Trophoblast cell (in vitro differentiated cells and primary cell): ENCODE data around the gene PPP1R36.
A peak's percentile ranks its signal among the peaks of the same experiment; 100 is the strongest.
"Not testable (repeated sequence)": the region's sequence is repeated elsewhere in the genome, so short reads cannot be mapped to it uniquely, and the experiment has no call there.

Experiments used
- DNase-seq, 2 donors: peaks; one replicate each; pipeline ENCODE4 v3.0.0-alpha.2; 2016
- H2AFZ ChIP-seq: 2 replicates; pipeline ENCODE4 v1.6.1; 2013; ENCODE audit warnings: low read length, moderate library complexity, mild to moderate bottlenecking; ENCODE audit not compliant: insufficient read depth, poor library complexity
- H2AK5ac ChIP-seq: 2 replicates; pipeline ENCODE4 v1.6.1; 2013; ENCODE audit warnings: mild to moderate bottlenecking, low read length
- H2BK120ac ChIP-seq: 2 replicates; pipeline ENCODE4 v1.6.1; 2013; ENCODE audit warnings: low read length, mild to moderate bottlenecking, moderate library complexity; ENCODE audit not compliant: insufficient read depth, poor library complexity
- H2BK12ac ChIP-seq: 2 replicates; pipeline ENCODE4 v1.6.1; 2013; ENCODE audit warnings: mild to moderate bottlenecking, low read length, moderate library complexity
- H2BK5ac ChIP-seq: 2 replicates; pipeline ENCODE4 v1.6.1; 2013; ENCODE audit warnings: low read length, low read depth, moderate library complexity, mild to moderate bottlenecking; ENCODE audit not compliant: poor library complexity
- H3K14ac ChIP-seq: 2 replicates; pipeline ENCODE4 v1.6.1; 2013; ENCODE audit warnings: mild to moderate bottlenecking, low read length
- H3K18ac ChIP-seq: 2 replicates; pipeline ENCODE4 v1.6.1; 2013; ENCODE audit warnings: mild to moderate bottlenecking, low read length
- H3K23ac ChIP-seq: 2 replicates; pipeline ENCODE4 v1.6.1; 2013; ENCODE audit warnings: low read length
- H3K27ac ChIP-seq: 2 replicates; pipeline ENCODE4 v1.5.1; 2013; ENCODE audit warnings: low read depth, mild to moderate bottlenecking, inconsistent platforms, low read length, moderate library complexity
- H3K27me3 ChIP-seq: 2 replicates; pipeline ENCODE4 v1.6.1; 2013; ENCODE audit warnings: inconsistent platforms, mild to moderate bottlenecking, low read length, moderate library complexity; ENCODE audit not compliant: insufficient read depth
- H3K36me3 ChIP-seq, 2 experiments: 1 replicate in 1 of 2; 2 replicates in 1 of 2; pipeline ENCODE4 v1.6.1; 2013; ENCODE audit warnings: low read length in 2 of 2, mild to moderate bottlenecking in 2 of 2, moderate library complexity in 1 of 2; ENCODE audit not compliant: insufficient read depth in 2 of 2, control insufficient read depth in 1 of 2
- H3K4ac ChIP-seq: 2 replicates; pipeline ENCODE4 v1.6.1; 2013; ENCODE audit warnings: low read depth, mild to moderate bottlenecking, low read length, moderate library complexity
- H3K4me1 ChIP-seq, 2 experiments: 1 replicate in 1 of 2; 2 replicates in 1 of 2; pipeline ENCODE4 v1.6.1; 2013; ENCODE audit warnings: low read length in 2 of 2, mild to moderate bottlenecking in 2 of 2, moderate library complexity in 1 of 2; ENCODE audit not compliant: insufficient read depth in 2 of 2, control insufficient read depth in 1 of 2
- H3K4me2 ChIP-seq: 2 replicates; pipeline ENCODE4 v1.6.1; 2013; ENCODE audit warnings: inconsistent platforms, mild to moderate bottlenecking, low read length, moderate library complexity
- H3K4me3 ChIP-seq: 2 replicates; pipeline ENCODE4 v1.5.1; 2013; ENCODE audit warnings: mild to moderate bottlenecking, low read depth, low read length, inconsistent platforms
- H3K79me1 ChIP-seq: one replicate; pipeline ENCODE4 v1.6.1; 2013; ENCODE audit warnings: low read length
- H3K79me2 ChIP-seq: 2 replicates; pipeline ENCODE4 v1.6.1; 2013; ENCODE audit warnings: low read length, mild to moderate bottlenecking; ENCODE audit not compliant: control insufficient read depth, insufficient read depth, poor library complexity
- H3K9ac ChIP-seq: 2 replicates; pipeline ENCODE4 v1.6.1; 2013; ENCODE audit warnings: mild to moderate bottlenecking, low read length
- H3K9me3 ChIP-seq: 2 replicates; pipeline ENCODE4 v1.6.1; 2013; ENCODE audit warnings: low read depth, mild to moderate bottlenecking, control low read depth, inconsistent platforms, low read length; ENCODE audit not compliant: insufficient read depth
- H4K12ac ChIP-seq: 2 replicates; pipeline ENCODE4 v1.6.1; 2013; ENCODE audit warnings: low read depth, mild to moderate bottlenecking, low read length, moderate library complexity
- H4K8ac ChIP-seq: 2 replicates; pipeline ENCODE4 v1.6.1; 2013; ENCODE audit warnings: low read depth, mild to moderate bottlenecking, low read length, moderate library complexity
- H4K91ac ChIP-seq: one replicate; pipeline ENCODE4 v1.6.1; 2013; ENCODE audit warnings: low read depth, mild to moderate bottlenecking, low read length, moderate library complexity
- WGBS: extraction: QIAGEN DNeasy Blood & Tissue Kit; methylation state at CpG from one replicate; pipeline ENCODE4 v1.1.7; 2013; ENCODE audit warnings: missing lambda C conversion rate; ENCODE audit not compliant: insufficient read length, insufficient coverage; ENCODE audit errors: extremely low coverage; 5-methylcytosine and 5-hydroxymethylcytosine counted together

The PPP1R36 gene

GRCh38 chr14:64630778-64631177 is 81.0 kb downstream of the PPP1R36 start:
- Histone ChIP-seq H3K4me1 (peaks cover 7% of the 10 kb centered on the region in 2 experiments), H3K27ac (no peak overlapping the region), H3K23ac (no peak overlapping the region), H2BK5ac (no peak overlapping the region), H3K4ac (no peak overlapping the region), H3K79me2 (peaks cover 2% of the 10 kb centered on the region), H3K4me2 (no peak overlapping the region), H3K79me1 (peaks cover 8% of the 10 kb centered on the region), H4K12ac (no peak overlapping the region), H2BK120ac (no peak overlapping the region), H3K9ac (no peak overlapping the region), H3K14ac (no peak overlapping the region), H3K9me3 (no peaks in the 10 kb centered on the region), H2AFZ (no peak overlapping the region), H4K91ac (no peak overlapping the region), H3K36me3 (no peaks in the 10 kb centered on the region), H2AK5ac (no peak overlapping the region), H3K18ac (no peak overlapping the region), H3K4me3 (no peak overlapping the region), H3K27me3 (no peaks in the 10 kb centered on the region), H4K8ac (no peak overlapping the region), H2BK12ac (no peak overlapping the region)
- DNase-seq, result no peak
- WGBS, result no CpG with 5 or more reads among the region's 1 CpG

DNA sequence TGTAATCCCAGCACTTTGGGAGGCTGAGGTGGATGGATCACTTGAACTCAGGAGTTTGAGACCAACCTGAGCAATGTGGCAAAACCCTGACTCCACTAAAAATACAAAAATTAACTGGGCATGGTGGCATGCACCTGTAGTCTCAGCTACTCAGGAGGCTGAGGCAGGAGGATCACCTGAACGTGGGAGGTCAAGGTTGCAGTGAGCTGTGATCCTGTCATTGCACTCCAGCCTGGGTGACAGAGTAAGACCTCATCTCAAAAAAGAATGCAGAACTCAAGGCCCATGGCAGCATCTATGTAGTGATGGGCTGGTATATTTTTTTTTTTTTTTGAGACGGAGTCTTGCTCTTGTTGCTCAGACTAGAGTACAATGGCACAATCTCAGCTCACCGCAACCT is 81.5 kb downstream of the PPP1R36 start:
- H4K91ac ChIP-seq, H2AFZ ChIP-seq, H3K9me3 ChIP-seq, H2AK5ac ChIP-seq, H3K18ac ChIP-seq, H3K9ac ChIP-seq, H3K23ac ChIP-seq, H3K27ac ChIP-seq, H3K79me2 ChIP-seq, H3K4me2 ChIP-seq, H2BK12ac ChIP-seq, H2BK120ac ChIP-seq, H3K4me3 ChIP-seq, H3K4ac ChIP-seq, H2BK5ac ChIP-seq, H3K27me3 ChIP-seq, H4K8ac ChIP-seq, H3K14ac ChIP-seq, H3K4me1 ChIP-seq, H4K12ac ChIP-seq, DNase-seq, H3K36me3 ChIP-seq: not testable (repeated sequence)
- WGBS, result no CpG with 5 or more reads among the region's 3 CpGs
- H3K79me1 ChIP-seq, result peaks cover 11% of the 10 kb centered on the region

GRCh38 chr14:64632056-64632455 is 82.3 kb downstream of the PPP1R36 start:
- Histone ChIP-seq H3K4ac (peak overlapping the region; percentile 40), H3K36me3 (no peaks in the 10 kb centered on the region), H4K91ac (peak overlapping the region; percentile 41), H2BK5ac (no peak overlapping the region), H3K9ac (no peak overlapping the region), H3K79me1 (peaks cover 14% of the 10 kb centered on the region), H2BK12ac (peak overlapping the region; percentile 68), H3K4me3 (no peak overlapping the region), H3K27me3 (no peaks in the 10 kb centered on the region), H3K79me2 (peaks cover 2% of the 10 kb centered on the region), H3K4me2 (no peak overlapping the region), H3K14ac (no peak overlapping the region), H2AK5ac (no peak overlapping the region), H4K12ac (no peak overlapping the region), H2BK120ac (no peak overlapping the region), H3K18ac (no peak overlapping the region), H4K8ac (no peak overlapping the region), H3K23ac (no peak overlapping the region), H3K27ac (no peak overlapping the region), H3K4me1 (peaks cover 6 to 7% of the 10 kb centered on the region in 2 experiments), H3K9me3 (no peaks in the 10 kb centered on the region), H2AFZ (no peak overlapping the region)
- no peak for DNase-seq
- no CpG with 5 or more reads among the region's 5 CpGs for WGBS

DNA sequence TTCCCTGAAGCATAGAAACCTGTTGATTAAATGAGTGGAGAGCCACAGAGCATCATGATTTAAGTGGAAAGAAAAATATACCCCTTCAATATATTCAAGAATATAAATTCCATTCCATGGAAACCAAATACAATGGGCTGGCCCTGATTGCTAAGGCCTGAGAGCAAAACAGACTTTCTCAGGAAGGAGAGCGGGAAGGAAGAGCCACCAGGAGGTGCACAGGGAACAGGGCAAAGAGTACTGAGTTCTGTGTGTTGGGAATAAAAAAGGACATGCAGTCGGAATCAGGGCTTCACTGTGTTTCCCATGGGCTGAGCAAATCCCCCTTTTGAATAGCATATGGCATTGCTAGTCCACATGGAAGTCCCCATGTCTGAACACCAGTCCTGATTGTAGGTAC is 84.8 kb downstream of the PPP1R36 start:
- no peaks in the 10 kb centered on the region for H3K36me3 ChIP-seq
- peaks cover 16 to 17% of the 10 kb centered on the region in 2 experiments for H3K4me1 ChIP-seq
- H4K12ac ChIP-seq, result no peak overlapping the region
- no peak overlapping the region for H3K27ac ChIP-seq
- H3K4ac ChIP-seq, result peak overlapping the region; percentile 27
- H3K4me3 ChIP-seq, result no peak overlapping the region
- WGBS, result no CpG with 5 or more reads among the region's 2 CpGs
- peak overlapping the region; percentile 38 for H2BK120ac ChIP-seq
- H4K91ac ChIP-seq, result no peak overlapping the region
- H2AFZ ChIP-seq, result no peak overlapping the region
- no peaks in the 10 kb centered on the region for H3K9me3 ChIP-seq
- peak overlapping the region; percentile 84 for H2BK12ac ChIP-seq
- H2BK5ac ChIP-seq, result peak overlapping the region; percentile 52
- H3K4me2 ChIP-seq, result no peak overlapping the region
- peaks cover 5% of the 10 kb centered on the region for H3K79me2 ChIP-seq
- DNase-seq, result no peak
- no peaks in the 10 kb centered on the region for H3K27me3 ChIP-seq
- H3K14ac ChIP-seq, result peak overlapping the region; percentile 48
- peak overlapping the region; percentile 59 for H2AK5ac ChIP-seq
- H3K79me1 ChIP-seq, result peaks cover 30% of the 10 kb centered on the region
- no peak overlapping the region for H3K9ac ChIP-seq
- H3K18ac ChIP-seq, result peak overlapping the region; percentile 40
- no peak overlapping the region for H3K23ac ChIP-seq
- peak overlapping the region; percentile 62 for H4K8ac ChIP-seq
